AG08396 (cell line): ENCODE measurements around the gene CHMP2A.

Source experiments
- DNase-seq: peaks from one replicate; pipeline ENCODE4 v3.0.0; 2012; ENCODE audit warnings: low spot score, mixed read lengths

Gene CHMP2A

GRCh38 chr19:58569943-58570670, 15.2 kb upstream of the CHMP2A start:
- DNase-seq, result no peak

GRCh38 chr19:58569191-58569942, 14.5 kb upstream of the CHMP2A start:
- DNase-seq, result no peak

DNA sequence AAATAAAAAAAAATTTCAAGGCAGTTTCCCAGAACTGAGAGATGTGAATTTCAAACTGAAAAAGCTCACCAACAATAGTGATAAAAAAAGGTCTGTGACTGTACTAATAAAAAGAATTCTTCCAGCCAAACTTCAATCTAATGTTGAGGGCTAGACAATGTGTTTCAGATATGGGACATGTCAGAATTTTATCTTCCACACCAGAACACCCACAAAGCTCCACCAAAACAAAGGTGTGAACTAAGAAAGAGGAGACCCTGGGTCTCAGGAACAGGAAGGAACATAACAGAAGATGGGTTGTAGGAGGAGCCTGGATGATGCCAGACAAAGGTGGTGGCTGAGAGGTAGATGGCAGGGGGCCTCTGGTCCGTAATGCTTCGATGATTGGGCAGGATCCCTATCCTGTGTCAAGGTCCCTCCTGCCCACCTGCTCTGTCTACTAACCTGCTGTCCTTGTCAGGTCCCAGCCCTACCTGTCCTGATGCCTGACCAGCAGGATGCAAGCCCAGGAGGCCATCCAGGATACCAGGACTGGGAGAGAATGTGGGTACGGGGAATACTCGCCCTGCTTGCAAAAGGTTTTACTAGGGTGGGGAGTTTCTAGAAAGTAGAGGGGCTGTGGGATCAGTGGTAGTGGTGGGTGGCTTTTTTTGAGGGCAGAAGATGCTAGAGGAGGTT, 13.7 kb upstream of the CHMP2A start:
- no peak for DNase-seq

- DNase-seq, result no peak
Observed at GRCh38 chr19:58566989-58567388, 12.1 kb upstream of the CHMP2A start.

GRCh38 chr19:58563823-58564222, 8.9 kb upstream of the CHMP2A start:
- DNase-seq, result no peak

DNA sequence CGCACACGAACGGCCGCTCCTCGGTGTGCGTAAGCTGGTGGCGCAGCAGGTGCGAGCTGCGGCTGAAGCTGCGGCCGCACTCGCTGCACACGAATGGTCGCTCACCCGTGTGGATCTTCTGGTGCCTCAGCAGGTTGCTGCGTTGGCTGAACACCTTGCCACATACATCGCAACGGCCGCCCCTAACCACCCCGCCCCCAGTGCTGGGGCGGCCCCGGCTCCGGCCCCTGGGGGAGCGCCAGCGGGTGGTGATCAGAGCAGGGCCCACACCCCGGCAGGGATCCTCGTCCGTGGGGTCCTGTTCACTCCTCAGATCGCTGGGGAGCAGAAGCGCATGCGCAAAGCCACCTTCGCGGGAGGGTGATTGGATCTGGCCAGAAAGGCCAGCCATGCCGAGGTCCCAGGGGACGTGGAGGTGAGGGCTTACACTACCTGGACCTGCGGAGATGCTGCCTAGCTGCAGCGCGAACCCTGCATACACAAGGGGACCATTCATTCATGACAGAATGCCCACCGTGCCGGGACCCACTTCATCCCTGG, 8.2 kb upstream of the CHMP2A start:
- DNase-seq, result no peak

GRCh38 chr19:58562122-58563033, 7.5 kb upstream of the CHMP2A start:
- no peak for DNase-seq

- DNase-seq, result no peak
Observed at GRCh38 chr19:58561373-58562121, 6.6 kb upstream of the CHMP2A start.

GRCh38 chr19:58560921-58561320, 6.0 kb upstream of the CHMP2A start:
- DNase-seq, result no peak

GRCh38 chr19:58560007-58560887, 5.3 kb upstream of the CHMP2A start:
- no peak for DNase-seq

- DNase-seq, result peak; percentile 97
Observed at GRCh38 chr19:58559275-58560006, 4.5 kb upstream of the CHMP2A start.

GRCh38 chr19:58558623-58559274, 3.8 kb upstream of the CHMP2A start:
- peak; percentile 97 for DNase-seq

- DNase-seq, result no peak
Observed at GRCh38 chr19:58558066-58558622, 3.2 kb upstream of the CHMP2A start, which contains the start of gene UBE2M. Gene UBE2M (minus strand): TSS chr19:58558611. CDS start chr19:58558381, 230 bp downstream.

- no peak for DNase-seq
Observed at GRCh38 chr19:58557221-58558065, 2.5 kb upstream of the CHMP2A start.

DNA sequence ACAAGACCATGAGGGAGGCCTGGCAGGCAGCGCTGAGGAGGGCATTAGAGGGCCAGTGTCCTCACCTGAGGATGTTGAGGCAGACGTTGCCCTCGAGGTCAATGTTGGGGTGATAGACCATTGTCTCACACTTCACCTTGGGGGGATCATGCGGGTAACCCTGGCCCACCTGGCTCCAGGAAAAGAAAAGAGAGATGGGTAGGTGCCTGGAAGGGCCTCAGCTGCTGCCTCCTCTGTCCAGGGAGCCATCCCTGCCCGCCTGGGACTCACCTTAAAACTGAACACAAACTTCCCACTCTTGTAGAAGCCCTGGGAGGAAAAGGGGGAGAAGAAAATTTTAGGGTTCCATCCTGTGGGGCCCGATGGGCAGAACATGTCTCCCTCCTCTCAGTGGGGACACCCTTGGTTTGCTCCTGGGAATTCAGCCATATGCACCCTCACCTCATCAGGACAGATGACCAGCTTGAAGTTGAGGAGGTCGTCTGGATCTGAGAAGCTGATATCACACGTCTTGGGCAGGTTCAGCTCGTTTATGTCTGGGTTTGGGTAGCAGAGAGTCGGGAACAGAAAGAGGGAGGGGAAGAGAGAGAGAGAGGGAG, 1.8 kb upstream of the CHMP2A start:
- no peak for DNase-seq

DNA sequence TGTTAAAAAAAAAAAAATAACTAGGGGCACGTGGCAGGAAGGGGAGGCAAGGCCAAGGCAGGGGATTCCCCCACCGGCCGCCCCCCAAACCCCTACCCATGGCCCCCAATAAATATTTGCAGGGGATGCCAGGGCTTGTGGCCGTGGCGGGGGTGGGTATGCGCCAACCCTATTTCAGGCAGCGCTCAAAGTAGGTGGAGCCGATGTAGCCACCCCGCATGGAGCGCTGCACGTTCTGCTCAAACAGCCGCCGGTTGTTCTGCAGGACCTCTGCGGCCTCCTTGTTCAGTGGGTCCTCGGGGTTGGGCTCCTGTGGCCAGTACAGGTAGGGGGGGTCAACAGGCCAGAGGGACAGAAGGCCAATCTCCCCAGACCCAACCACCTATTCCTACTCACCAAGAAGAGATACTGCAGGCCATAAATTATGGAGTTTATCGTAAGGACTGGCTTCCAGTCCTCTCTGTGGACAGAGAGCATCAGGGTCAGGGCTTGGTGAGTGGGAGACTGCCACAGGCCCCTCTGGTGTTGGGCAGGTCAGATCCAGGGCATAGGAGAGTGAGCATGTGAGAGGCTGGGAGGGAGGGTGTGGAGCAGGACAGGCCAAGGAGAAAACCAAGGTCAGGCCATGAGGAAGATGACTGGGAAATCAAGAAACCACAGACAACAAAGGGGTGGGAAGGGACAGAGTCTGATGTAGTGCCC, 1.2 kb upstream of the CHMP2A start:
- DNase-seq, result no peak
